GM12878 (cell line): ENCODE measurements around the gene PRRT1B.

Experiments used
- BHLHE40 ChIP-seq, 2 experiments: fragments of 450-650 bp in 1 of 2; IDR thresholded peaks; 2 replicates each; pipeline ENCODE4 v1.6.1; 2011 to 2017; ENCODE audit warnings: low read depth in 2 of 2, borderline replicate concordance in 1 of 2, improper control_type of control experiment in 1 of 2, low read length in 1 of 2, mild to moderate bottlenecking in 1 of 2
- CBX5 ChIP-seq: sonication (generic); IDR thresholded peaks from 2 replicates; pipeline ENCODE4 v1.6.1; 2016; ENCODE audit warnings: low read depth, moderate library complexity, mild to moderate bottlenecking, inconsistent platforms
- TF ChIP-seq, protein P1 (sequence below): IDR thresholded peaks from 2 replicates; pipeline ENCODE4 v1.6.1; 2012; ENCODE audit warnings: mild to moderate bottlenecking, low read depth, low read length
- TF ChIP-seq, protein P2 (sequence below): IDR thresholded peaks from 2 replicates; pipeline ENCODE4 v1.6.1; 2011; ENCODE audit warnings: borderline replicate concordance, low read depth, mild to moderate bottlenecking, moderate library complexity, low read length; ENCODE audit not compliant: insufficient read depth, poor library complexity, severe bottlenecking
- TF ChIP-seq, protein P3 (sequence below), 3 experiments: IDR thresholded peaks in 2 of 3; conservative IDR thresholded peaks in 1 of 3; 2 replicates each; pipeline ENCODE4 v1.5.1; 2011; ENCODE audit warnings: low read depth in 3 of 3, low read length in 3 of 3, mild to moderate bottlenecking in 3 of 3, control low read depth in 2 of 3, moderate library complexity in 2 of 3, inconsistent platforms in 1 of 3, mixed read lengths in 1 of 3; ENCODE audit not compliant: control insufficient read depth in 2 of 3, insufficient read depth in 1 of 3; ENCODE audit errors: extremely low read depth in 1 of 3

DNA sequence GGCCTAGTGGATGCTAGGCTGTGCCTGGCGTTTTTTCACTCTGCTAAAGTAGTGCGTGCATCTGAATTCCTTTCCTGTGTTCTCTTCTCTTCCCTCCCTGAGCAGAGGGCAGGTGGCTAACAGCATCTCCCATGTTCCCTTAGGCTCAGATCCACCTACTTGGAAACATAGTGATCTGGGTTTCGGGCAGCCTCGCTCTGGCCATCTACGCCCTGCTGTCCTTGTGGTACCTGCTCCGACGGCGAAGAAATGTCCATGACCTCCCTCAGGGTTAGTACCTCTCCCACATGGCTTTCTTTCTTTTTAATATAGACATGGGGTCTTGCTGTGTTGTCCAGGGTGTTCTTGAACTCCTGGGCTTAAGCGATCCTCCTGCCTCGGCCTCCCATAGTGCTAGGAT lies 24.1 kb upstream of the PRRT1B start:
- TF ChIP-seq, protein P1, sequence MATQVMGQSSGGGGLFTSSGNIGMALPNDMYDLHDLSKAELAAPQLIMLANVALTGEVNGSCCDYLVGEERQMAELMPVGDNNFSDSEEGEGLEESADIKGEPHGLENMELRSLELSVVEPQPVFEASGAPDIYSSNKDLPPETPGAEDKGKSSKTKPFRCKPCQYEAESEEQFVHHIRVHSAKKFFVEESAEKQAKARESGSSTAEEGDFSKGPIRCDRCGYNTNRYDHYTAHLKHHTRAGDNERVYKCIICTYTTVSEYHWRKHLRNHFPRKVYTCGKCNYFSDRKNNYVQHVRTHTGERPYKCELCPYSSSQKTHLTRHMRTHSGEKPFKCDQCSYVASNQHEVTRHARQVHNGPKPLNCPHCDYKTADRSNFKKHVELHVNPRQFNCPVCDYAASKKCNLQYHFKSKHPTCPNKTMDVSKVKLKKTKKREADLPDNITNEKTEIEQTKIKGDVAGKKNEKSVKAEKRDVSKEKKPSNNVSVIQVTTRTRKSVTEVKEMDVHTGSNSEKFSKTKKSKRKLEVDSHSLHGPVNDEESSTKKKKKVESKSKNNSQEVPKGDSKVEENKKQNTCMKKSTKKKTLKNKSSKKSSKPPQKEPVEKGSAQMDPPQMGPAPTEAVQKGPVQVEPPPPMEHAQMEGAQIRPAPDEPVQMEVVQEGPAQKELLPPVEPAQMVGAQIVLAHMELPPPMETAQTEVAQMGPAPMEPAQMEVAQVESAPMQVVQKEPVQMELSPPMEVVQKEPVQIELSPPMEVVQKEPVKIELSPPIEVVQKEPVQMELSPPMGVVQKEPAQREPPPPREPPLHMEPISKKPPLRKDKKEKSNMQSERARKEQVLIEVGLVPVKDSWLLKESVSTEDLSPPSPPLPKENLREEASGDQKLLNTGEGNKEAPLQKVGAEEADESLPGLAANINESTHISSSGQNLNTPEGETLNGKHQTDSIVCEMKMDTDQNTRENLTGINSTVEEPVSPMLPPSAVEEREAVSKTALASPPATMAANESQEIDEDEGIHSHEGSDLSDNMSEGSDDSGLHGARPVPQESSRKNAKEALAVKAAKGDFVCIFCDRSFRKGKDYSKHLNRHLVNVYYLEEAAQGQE, result no peak
- TF ChIP-seq, protein P2, sequence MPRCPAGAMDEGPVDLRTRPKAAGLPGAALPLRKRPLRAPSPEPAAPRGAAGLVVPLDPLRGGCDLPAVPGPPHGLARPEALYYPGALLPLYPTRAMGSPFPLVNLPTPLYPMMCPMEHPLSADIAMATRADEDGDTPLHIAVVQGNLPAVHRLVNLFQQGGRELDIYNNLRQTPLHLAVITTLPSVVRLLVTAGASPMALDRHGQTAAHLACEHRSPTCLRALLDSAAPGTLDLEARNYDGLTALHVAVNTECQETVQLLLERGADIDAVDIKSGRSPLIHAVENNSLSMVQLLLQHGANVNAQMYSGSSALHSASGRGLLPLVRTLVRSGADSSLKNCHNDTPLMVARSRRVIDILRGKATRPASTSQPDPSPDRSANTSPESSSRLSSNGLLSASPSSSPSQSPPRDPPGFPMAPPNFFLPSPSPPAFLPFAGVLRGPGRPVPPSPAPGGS, result no peak
- TF ChIP-seq, protein P3, sequence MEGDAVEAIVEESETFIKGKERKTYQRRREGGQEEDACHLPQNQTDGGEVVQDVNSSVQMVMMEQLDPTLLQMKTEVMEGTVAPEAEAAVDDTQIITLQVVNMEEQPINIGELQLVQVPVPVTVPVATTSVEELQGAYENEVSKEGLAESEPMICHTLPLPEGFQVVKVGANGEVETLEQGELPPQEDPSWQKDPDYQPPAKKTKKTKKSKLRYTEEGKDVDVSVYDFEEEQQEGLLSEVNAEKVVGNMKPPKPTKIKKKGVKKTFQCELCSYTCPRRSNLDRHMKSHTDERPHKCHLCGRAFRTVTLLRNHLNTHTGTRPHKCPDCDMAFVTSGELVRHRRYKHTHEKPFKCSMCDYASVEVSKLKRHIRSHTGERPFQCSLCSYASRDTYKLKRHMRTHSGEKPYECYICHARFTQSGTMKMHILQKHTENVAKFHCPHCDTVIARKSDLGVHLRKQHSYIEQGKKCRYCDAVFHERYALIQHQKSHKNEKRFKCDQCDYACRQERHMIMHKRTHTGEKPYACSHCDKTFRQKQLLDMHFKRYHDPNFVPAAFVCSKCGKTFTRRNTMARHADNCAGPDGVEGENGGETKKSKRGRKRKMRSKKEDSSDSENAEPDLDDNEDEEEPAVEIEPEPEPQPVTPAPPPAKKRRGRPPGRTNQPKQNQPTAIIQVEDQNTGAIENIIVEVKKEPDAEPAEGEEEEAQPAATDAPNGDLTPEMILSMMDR (IDR thresholded peaks at IDR 0.05 in 2 of 3, conservative IDR thresholded peaks at IDR 0.05 in 1 of 3; ENCODE audit: control insufficient read depth in 2 of 3, extremely low read depth in 1 of 3, insufficient read depth in 1 of 3, low read depth in 3 of 3, low read length in 3 of 3), result no peak
- TF ChIP-seq BHLHE40 (IDR thresholded peaks at IDR 0.05; ENCODE audit: borderline replicate concordance in 1 of 2, low read depth in 2 of 2, low read length in 1 of 2), result no peak
- TF ChIP-seq CBX5, result no peak
